Activated CD8-positive, alpha-beta T cell treated with anti-CD3 and anti-CD28 coated beads for 36 hours (primary cell): Measurements from ENCODE around the gene SARNP. TPM values are rescaled to one million over a fixed set of nuclear protein-coding genes. Genes with fewer than 3 reads are reported as not detected.
"Not testable (repeated sequence)": the region's sequence is repeated elsewhere in the genome, so short reads cannot be mapped to it uniquely, and the experiment has no call there.

Experiments
- ATAC-seq: fragments of 200-7000 bp; cut with Tn5 transposase; one replicate; pipeline ENCODE4 v1.10.0; 2021; ENCODE audit warnings: mild to moderate bottlenecking, moderate library complexity
- CTCF ChIA-PET: fragments of 350-600 bp; sonication (Branson Sonifier 250); formaldehyde crosslinking; loops from one replicate; lab custom pipeline; 2021; ENCODE audit warnings: antibody characterized with exemption; lab: Charles Lee
- POLR2A ChIA-PET: fragments of 350-600 bp; sonication (Branson Sonifier 250); formaldehyde crosslinking; loops from one replicate; lab custom pipeline; 2021; ENCODE audit warnings: antibody characterized with exemption; lab: Charles Lee
- DNase-seq: peaks from one replicate; pipeline ENCODE4 v3.0.0-alpha.2; 2020
- H3K27ac Mint-ChIP-seq: one replicate; pipeline ENCODE4 v1.8.0; 2021; ENCODE audit warnings: mild to moderate bottlenecking, mixed read lengths
- H3K27me3 Mint-ChIP-seq: one replicate; pipeline ENCODE4 v1.8.0; 2021; ENCODE audit warnings: mixed read lengths
- H3K36me3 Mint-ChIP-seq: one replicate; pipeline ENCODE4 v1.8.0; 2021; ENCODE audit warnings: low read depth, mixed read lengths
- H3K4me1 Mint-ChIP-seq: one replicate; pipeline ENCODE4 v1.8.0; 2021; ENCODE audit warnings: low read depth, mixed read lengths
- H3K4me3 Mint-ChIP-seq: one replicate; pipeline ENCODE4 v1.8.0; 2021; ENCODE audit warnings: mild to moderate bottlenecking, moderate library complexity, mixed read lengths
- H3K9me3 Mint-ChIP-seq: one replicate; pipeline ENCODE4 v1.8.0; 2021; ENCODE audit warnings: mixed read lengths
- CTCF ChIP-seq: fragments of 200-600 bp; IDR thresholded peaks from one replicate; pipeline ENCODE4 v1.8.0; 2022; ENCODE audit warnings: antibody characterized with exemption, mild to moderate bottlenecking
- intact Hi-C: fragments of 100-400 bp; cut with micrococcal nuclease; formaldehyde crosslinking; loops from one replicate; pipeline ENCODE4 v1.10.0; 2022
- total RNA-seq, 2 experiments: library from RNA; stranded (reverse); gene quantifications; one replicate each; pipeline ENCODE4 v1.2.3, GENCODE V29; 2021

The SARNP gene
- total RNA-seq, 2 experiments from 2014 or later: 93.9 to 94.0 TPM

GRCh38 chr12:55840581-55841351, 23.2 kb upstream of the SARNP start:
- ATAC-seq: no peak
- ChIA-PET POLR2A (interaction anchor here (1.4 kb wide), 1 partner anchor 10 kb away, joined by 5 read pairs; no protein-coding TSS in a partner anchor), CTCF (interaction anchor here (0.6 to 0.9 kb wide), 2 partner anchors 84 to 200 kb away, joined by 3 read pairs; no protein-coding TSS in a partner anchor)
- H3K36me3 Mint-ChIP-seq: no peaks in the 10 kb centered on the region
- H3K27me3 Mint-ChIP-seq: no peaks in the 10 kb centered on the region
- TF ChIP-seq CTCF: no peak
- no peak for DNase-seq
- intact Hi-C loops: no loop called here
- no peaks in the 10 kb centered on the region for H3K9me3 Mint-ChIP-seq
- H3K27ac Mint-ChIP-seq: no peak overlapping the region
- H3K4me3 Mint-ChIP-seq: no peak overlapping the region
- H3K4me1 Mint-ChIP-seq: no peaks in the 10 kb centered on the region

GRCh38 chr12:55839345-55840140, 22.0 kb upstream of the SARNP start:
- no peak overlapping the region for H3K27ac Mint-ChIP-seq
- TF ChIP-seq CTCF: no peak
- H3K4me1 Mint-ChIP-seq: no peaks in the 10 kb centered on the region
- H3K4me3 Mint-ChIP-seq: no peak overlapping the region
- no peaks in the 10 kb centered on the region for H3K36me3 Mint-ChIP-seq
- ATAC-seq (no peak), DNase-seq (no peak)
- no peaks in the 10 kb centered on the region for H3K27me3 Mint-ChIP-seq
- ChIA-PET CTCF (no interaction called here), POLR2A (interaction anchor here (1.9 kb wide), 1 partner anchor 22 kb away, joined by 4 read pairs; the partner anchor contains the start of gene SARNP)
- intact Hi-C loops: no loop called here
- H3K9me3 Mint-ChIP-seq: no peaks in the 10 kb centered on the region

GRCh38 chr12:55838361-55838760, 20.8 kb upstream of the SARNP start:
- no peak overlapping the region for H3K27ac Mint-ChIP-seq
- ChIA-PET CTCF (no interaction called here), POLR2A (interaction anchor here (1.9 kb wide), 1 partner anchor 21 kb away, joined by 4 read pairs; the partner anchor contains the start of gene SARNP)
- peaks cover 1% of the 10 kb centered on the region for H3K4me1 Mint-ChIP-seq
- H3K4me3 Mint-ChIP-seq: no peak overlapping the region
- H3K9me3 Mint-ChIP-seq: no peaks in the 10 kb centered on the region
- intact Hi-C loops: no loop called here
- no peaks in the 10 kb centered on the region for H3K27me3 Mint-ChIP-seq
- H3K36me3 Mint-ChIP-seq: no peaks in the 10 kb centered on the region
- no peak for TF ChIP-seq CTCF
- DNase-seq: no peak
- no peak for ATAC-seq

- not testable (repeated sequence) for H3K4me3 Mint-ChIP-seq
Observed at GRCh38 chr12:55834400-55834799, 16.9 kb upstream of the SARNP start.

DNA sequence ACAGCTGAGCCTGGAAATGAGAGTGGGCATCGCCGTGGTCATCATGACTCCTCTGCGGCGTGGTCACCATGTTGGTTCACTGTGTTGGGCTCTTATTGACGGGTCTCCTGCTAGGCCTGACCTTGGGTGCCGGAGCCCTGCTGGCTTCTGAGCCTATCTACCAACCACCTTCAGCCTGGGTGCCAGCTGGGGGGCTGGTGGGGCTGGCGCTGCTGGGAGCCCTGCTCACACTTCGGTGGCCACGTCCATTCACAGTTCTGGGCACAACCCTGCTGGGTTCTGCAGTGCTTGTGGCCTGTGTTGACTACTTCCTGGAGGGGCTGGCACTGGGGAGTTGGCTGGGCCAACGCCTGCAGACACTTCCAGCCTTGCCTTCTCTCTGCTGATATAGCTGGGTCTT, 15.5 kb upstream of the SARNP start:
- no peak overlapping the region for H3K4me3 Mint-ChIP-seq
- no peak for ATAC-seq
- H3K27me3 Mint-ChIP-seq: no peaks in the 10 kb centered on the region
- no peak overlapping the region for H3K27ac Mint-ChIP-seq
- H3K9me3 Mint-ChIP-seq: no peaks in the 10 kb centered on the region
- DNase-seq: no peak
- intact Hi-C loops: no loop called here
- POLR2A ChIA-PET: interaction anchor here (1.9 kb wide), 1 partner anchor 11 kb away, joined by 6 read pairs; no protein-coding TSS in a partner anchor
- peaks cover 5% of the 10 kb centered on the region for H3K36me3 Mint-ChIP-seq
- CTCF ChIA-PET: interaction anchor here (0.8 to 1.0 kb wide), 2 partner anchors 15 to 95 kb away, joined by 3 read pairs; no protein-coding TSS in a partner anchor
- TF ChIP-seq CTCF: no peak
- peaks cover 23% of the 10 kb centered on the region for H3K4me1 Mint-ChIP-seq

More at GRCh38 chr12:55834400-55834799, 16.9 kb upstream of the SARNP start:
- POLR2A ChIA-PET, H3K27ac Mint-ChIP-seq, H3K9me3 Mint-ChIP-seq, ATAC-seq, H3K27me3 Mint-ChIP-seq, intact Hi-C loops, H3K36me3 Mint-ChIP-seq, DNase-seq: not testable (repeated sequence)
- H3K4me1 Mint-ChIP-seq: peaks cover 17% of the 10 kb centered on the region
- CTCF ChIA-PET: interaction anchor here (1.1 to 1.9 kb wide), 2 partner anchors 10 to 51 kb away, joined by 3 to 5 read pairs; no protein-coding TSS in a partner anchor
